Tibial artery (tissue), 4 donors: ENCODE data around the gene ALPI.

Source experiments
- DNase-seq, 2 donors: peaks; one replicate each; pipeline ENCODE4 v3.0.0-alpha.2; 2019
- H3K27ac ChIP-seq, 2 donors: fragments of 200-600 bp; sonication (generic) in 1 of 2; 1 replicate in 1 of 2; 2 replicates in 1 of 2; pipeline ENCODE4 v1.5.1; 2018 to 2019; ENCODE audit warnings: mild to moderate bottlenecking in 1 of 2
- H3K27me3 ChIP-seq, 2 donors: fragments of 200-600 bp; sonication (generic) in 1 of 2; one replicate each; pipeline versions ENCODE4 v1.5.1 to v1.6.0; 2016 to 2019
- H3K36me3 ChIP-seq, 3 donors: fragments of 200-600 bp; sonication (generic) in 2 of 3; one replicate each; pipeline ENCODE4 v1.5.1; 2016 to 2019; ENCODE audit warnings: mild to moderate bottlenecking in 2 of 3
- H3K4me1 ChIP-seq, 4 donors: fragments of 200-600 bp; sonication (generic) in 2 of 4; 1 replicate in 3 of 4; 2 replicates in 1 of 4; pipeline ENCODE4 v1.5.1; 2016 to 2019
- H3K4me3 ChIP-seq, 2 donors: fragments of 200-600 bp; sonication (generic) in 1 of 2; 1 replicate in 1 of 2; 2 replicates in 1 of 2; pipeline ENCODE4 v1.5.1; 2018 to 2019; ENCODE audit warnings: mild to moderate bottlenecking in 2 of 2
- H3K9me3 ChIP-seq, 3 donors: fragments of 200-600 bp; sonication (generic) in 1 of 3; one replicate each; pipeline ENCODE4 v1.5.1; 2016 to 2019
- CTCF ChIP-seq, 2 experiments: fragments of 200-600 bp in 1 of 2; fragments of 450-650 bp in 1 of 2; IDR thresholded peaks; one replicate each; pipeline ENCODE4 v1.5.1; 2017 to 2019; ENCODE audit warnings: antibody characterized with exemption in 2 of 2, mild to moderate bottlenecking in 1 of 2, moderate library complexity in 1 of 2
- intact Hi-C: fragments of 100-400 bp; cut with DNase I; formaldehyde crosslinking; loops from one replicate; pipeline ENCODE4 v1.15.0; 2023; ENCODE audit warnings: low total_unique reads

Gene ALPI

GRCh38 chr2:232466221-232466620 is 10.3 kb downstream of the ALPI start:
- H3K9me3 ChIP-seq, result no peaks in the 10 kb centered on the region
- H3K36me3 ChIP-seq, result no peaks in the 10 kb centered on the region
- peaks cover 0 to 20% of the 10 kb centered on the region in 2 donors for H3K27me3 ChIP-seq
- H3K4me3 ChIP-seq, result no peak overlapping the region
- no peaks in the 10 kb centered on the region for H3K4me1 ChIP-seq
- intact Hi-C loops, result no loop called here
- H3K27ac ChIP-seq, result no peak overlapping the region
- TF ChIP-seq CTCF (IDR thresholded peaks at IDR 0.05), result no peak
- no peak for DNase-seq

GRCh38 chr2:232473467-232473890 is 17.5 kb downstream of the ALPI start:
- no peak overlapping the region for H3K27ac ChIP-seq
- intact Hi-C loops, result no loop called here
- H3K36me3 ChIP-seq, result no peaks in the 10 kb centered on the region
- peaks cover 0 to 42% of the 10 kb centered on the region in 2 donors for H3K27me3 ChIP-seq
- H3K4me3 ChIP-seq, result no peak overlapping the region
- H3K9me3 ChIP-seq, result peaks cover 0 to 7% (median 5%) of the 10 kb centered on the region in 3 donors
- no peak for DNase-seq
- TF ChIP-seq CTCF (IDR thresholded peaks at IDR 0.05), result no peak
- no peaks in the 10 kb centered on the region for H3K4me1 ChIP-seq

GRCh38 chr2:232476045-232476444 is 20.1 kb downstream of the ALPI start:
- Histone ChIP-seq H3K36me3 (no peaks in the 10 kb centered on the region), H3K27me3 (peaks cover 0 to 54% of the 10 kb centered on the region in 2 donors), H3K4me1 (no peaks in the 10 kb centered on the region), H3K27ac (no peak overlapping the region), H3K4me3 (no peak overlapping the region), H3K9me3 (peaks cover 0 to 7% (median 5%) of the 10 kb centered on the region in 3 donors)
- peak in 1 of 2 donors; percentile 28 for DNase-seq
- TF ChIP-seq CTCF (IDR thresholded peaks at IDR 0.05), result no peak
- intact Hi-C loops, result no loop called here

GRCh38 chr2:232476791-232477190 is 20.8 kb downstream of the ALPI start:
- no peak for TF ChIP-seq CTCF (IDR thresholded peaks at IDR 0.05)
- no peaks in the 10 kb centered on the region for H3K4me1 ChIP-seq
- H3K27ac ChIP-seq, result no peak overlapping the region
- peaks cover 0 to 7% (median 5%) of the 10 kb centered on the region in 3 donors for H3K9me3 ChIP-seq
- DNase-seq, result peak in 1 of 2 donors; percentile 38
- H3K27me3 ChIP-seq, result peaks cover 0 to 62% of the 10 kb centered on the region in 2 donors
- H3K4me3 ChIP-seq, result no peak overlapping the region
- intact Hi-C loops, result no loop called here
- no peaks in the 10 kb centered on the region for H3K36me3 ChIP-seq

GRCh38 chr2:232477751-232478510 is 22.0 kb downstream of the ALPI start:
- Histone ChIP-seq H3K27me3 (peaks cover 0 to 70% of the 10 kb centered on the region in 2 donors), H3K36me3 (no peaks in the 10 kb centered on the region), H3K4me3 (no peak overlapping the region), H3K27ac (no peak overlapping the region), H3K9me3 (peaks cover 0 to 1% (median 0%) of the 10 kb centered on the region in 3 donors), H3K4me1 (no peaks in the 10 kb centered on the region)
- DNase-seq, result peak in 1 of 2 donors; percentile 49
- intact Hi-C loops, result no loop called here
- TF ChIP-seq CTCF (IDR thresholded peaks at IDR 0.05), result no peak
